ENCODE results near the gene CARS1. TPM values are rescaled to one million over a fixed set of nuclear protein-coding genes. Genes with fewer than 3 reads are reported as not detected.

Gene CARS1
- total RNA-seq, 1 experiment from 2014 or later, result 57.2 TPM

DNA sequence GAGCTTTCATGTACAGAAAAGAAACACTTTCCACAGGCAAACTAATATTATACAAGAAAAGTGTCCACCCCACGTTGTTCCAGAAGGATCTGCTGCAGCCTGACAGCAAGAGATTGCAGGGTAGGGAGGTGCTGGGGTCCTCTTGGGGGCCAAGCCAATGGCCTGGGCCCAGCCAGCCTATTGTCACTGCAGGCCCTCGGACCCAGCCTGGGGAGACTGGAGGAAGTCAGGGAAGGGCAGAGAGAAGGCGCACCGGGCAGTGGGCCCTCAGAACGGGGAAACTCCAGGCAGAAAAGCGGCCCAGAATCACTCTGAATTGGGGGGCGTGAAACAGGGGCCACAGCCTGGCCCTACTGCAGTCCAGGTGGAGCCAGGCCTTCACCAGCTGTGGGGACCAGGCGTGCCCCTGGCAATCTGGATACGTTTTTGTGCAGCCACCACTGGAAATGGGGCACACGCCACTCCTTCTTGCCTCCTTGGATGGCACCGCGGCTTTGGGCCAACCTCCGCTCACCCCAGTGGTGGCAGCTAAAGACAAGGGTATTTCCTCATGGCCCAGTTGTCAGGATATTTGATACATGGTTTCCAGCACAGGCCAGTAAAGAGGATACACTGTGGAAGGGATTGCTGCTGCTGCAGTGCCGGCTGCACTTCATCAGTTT, 61.2 kb downstream of the CARS1 start:
- H3K36me3 ChIP-seq, result peaks cover 7% of the 10 kb centered on the region
- no peak for DNase-seq
- H3K27me3 ChIP-seq, result no peaks in the 10 kb centered on the region
- H3K4me3 ChIP-seq, result no peak overlapping the region
- H3K9me3 ChIP-seq, result no peaks in the 10 kb centered on the region

DNA sequence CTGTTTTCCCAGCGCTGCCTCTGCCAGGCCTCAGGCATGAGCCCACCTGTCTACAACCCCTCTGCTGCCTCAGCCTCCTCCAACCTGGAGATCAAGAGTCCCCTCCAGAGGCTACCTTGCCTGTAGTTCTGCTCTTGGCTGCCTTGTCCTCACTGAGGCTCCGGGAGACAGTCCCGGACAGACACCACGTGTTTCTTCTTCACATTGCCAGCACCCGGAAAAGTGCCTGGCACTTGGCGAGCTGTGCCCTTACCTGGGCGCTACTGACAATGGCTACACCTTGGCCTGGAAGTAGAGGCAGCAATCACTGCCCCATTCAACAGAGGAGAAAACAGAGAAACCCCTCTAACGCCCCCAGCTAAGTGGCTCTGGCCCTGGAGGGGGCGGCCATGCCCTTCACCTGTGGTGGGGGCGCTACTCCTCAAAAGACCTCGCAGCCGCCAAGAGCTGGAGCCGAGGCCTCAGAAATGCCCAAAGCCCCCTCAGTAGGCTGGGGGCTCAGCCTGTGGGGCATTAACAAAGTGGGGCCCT, 62.1 kb downstream of the CARS1 start:
- no peaks in the 10 kb centered on the region for H3K9me3 ChIP-seq
- H3K36me3 ChIP-seq, result peaks cover 7% of the 10 kb centered on the region

DNA sequence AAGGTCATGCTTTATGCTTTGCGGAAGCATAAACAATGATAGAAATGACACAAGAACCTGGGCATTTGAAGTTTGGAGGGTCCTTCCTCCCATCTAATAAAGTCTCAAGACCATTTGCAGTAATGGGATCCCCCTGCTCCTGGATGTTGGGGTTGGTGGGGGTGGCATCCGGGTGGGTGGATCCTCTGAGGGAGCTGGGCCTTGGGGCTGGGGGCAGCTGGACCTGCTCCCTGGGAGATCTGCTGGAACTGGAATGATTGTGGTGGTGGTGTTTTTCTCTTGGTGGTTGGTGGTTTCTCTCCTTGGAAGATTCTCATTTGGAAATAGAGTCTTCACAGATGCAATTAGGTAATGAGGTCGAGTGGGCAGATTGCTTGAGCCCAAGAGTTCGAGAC, 62.9 kb downstream of the CARS1 start:
- no peak overlapping the region for H3K4me3 ChIP-seq
- no peaks in the 10 kb centered on the region for H3K27me3 ChIP-seq
- no peaks in the 10 kb centered on the region for H3K9me3 ChIP-seq
- peaks cover 4% of the 10 kb centered on the region for H3K36me3 ChIP-seq
- DNase-seq, result no peak

More for the DNA sequence above, 62.1 kb downstream of the CARS1 start:
- no peak for DNase-seq
- H3K4me3 ChIP-seq, result no peak overlapping the region
- no peaks in the 10 kb centered on the region for H3K27me3 ChIP-seq

DNA sequence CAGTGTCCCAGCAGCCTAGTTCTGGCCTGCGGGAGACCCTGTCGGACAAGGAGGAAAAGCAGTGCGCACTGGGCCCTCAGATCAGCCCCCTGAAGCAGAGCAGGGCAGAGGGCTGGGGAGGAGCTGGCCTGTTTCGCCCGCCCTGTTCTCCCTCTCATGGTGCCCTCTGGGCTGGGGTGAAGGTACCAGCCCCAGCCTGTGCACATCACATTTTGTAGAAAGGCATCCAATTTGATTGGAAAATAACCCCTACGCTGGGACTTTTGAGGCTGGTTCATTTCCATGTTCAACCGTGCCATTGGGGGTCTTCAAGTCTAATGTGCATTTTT, 64.3 kb downstream of the CARS1 start:
- Histone ChIP-seq H3K27me3 (no peaks in the 10 kb centered on the region), H3K9me3 (no peaks in the 10 kb centered on the region), H3K36me3 (peaks cover 12% of the 10 kb centered on the region), H3K4me3 (peak overlapping the region; percentile 76)
- DNase-seq, result no peak

DNA sequence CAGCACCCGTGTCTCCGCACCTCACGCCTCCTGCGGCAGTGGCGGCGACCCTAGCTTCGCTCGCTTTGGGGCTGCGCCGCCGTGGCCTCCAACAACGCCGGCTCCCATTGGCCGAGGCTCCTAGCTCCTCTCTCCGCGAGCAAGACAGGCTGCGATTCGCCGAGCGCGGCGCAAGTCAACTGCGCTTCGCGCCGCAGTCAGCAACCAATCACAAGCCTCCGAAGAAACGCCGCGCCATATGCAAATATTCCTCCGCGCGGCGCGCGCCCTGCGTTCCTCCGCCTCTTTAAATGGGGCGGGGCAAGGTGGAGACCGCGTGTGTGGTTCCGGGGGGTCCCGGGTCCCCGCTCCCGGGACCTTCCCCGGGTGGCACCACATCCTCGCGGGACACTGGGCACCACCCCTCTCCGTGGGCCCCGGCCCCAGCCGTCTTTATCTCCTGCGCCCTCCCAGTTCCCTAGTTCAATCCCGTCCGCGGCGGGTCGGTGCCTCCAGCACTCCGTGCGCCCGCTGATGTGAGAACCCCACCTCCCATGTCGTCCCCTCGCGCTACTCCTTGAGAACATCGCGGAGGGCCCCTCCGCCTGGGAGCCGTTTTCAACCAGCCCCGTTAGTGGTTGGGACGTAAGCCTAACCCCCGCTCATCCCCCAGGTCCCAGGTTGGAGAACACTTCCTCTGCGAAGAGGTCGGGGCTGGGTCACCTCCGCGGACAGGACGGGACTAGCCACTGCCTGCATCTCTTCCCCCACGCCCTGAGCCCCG, 64.8 kb downstream of the CARS1 start, which contains the start of gene NAP1L4:
TSS of gene NAP1L4 (minus strand) at position 96 of the 763 bp plus-strand sequence. CDS start 13,109 bp downstream, outside the sequence.
- DNase-seq, result peak; percentile 92
- no peaks in the 10 kb centered on the region for H3K27me3 ChIP-seq
- peaks cover 13% of the 10 kb centered on the region for H3K36me3 ChIP-seq
- peak within 1 kb of the TSS; percentile 76 for H3K4me3 ChIP-seq
- H3K9me3 ChIP-seq, result no peaks in the 10 kb centered on the region

DNA sequence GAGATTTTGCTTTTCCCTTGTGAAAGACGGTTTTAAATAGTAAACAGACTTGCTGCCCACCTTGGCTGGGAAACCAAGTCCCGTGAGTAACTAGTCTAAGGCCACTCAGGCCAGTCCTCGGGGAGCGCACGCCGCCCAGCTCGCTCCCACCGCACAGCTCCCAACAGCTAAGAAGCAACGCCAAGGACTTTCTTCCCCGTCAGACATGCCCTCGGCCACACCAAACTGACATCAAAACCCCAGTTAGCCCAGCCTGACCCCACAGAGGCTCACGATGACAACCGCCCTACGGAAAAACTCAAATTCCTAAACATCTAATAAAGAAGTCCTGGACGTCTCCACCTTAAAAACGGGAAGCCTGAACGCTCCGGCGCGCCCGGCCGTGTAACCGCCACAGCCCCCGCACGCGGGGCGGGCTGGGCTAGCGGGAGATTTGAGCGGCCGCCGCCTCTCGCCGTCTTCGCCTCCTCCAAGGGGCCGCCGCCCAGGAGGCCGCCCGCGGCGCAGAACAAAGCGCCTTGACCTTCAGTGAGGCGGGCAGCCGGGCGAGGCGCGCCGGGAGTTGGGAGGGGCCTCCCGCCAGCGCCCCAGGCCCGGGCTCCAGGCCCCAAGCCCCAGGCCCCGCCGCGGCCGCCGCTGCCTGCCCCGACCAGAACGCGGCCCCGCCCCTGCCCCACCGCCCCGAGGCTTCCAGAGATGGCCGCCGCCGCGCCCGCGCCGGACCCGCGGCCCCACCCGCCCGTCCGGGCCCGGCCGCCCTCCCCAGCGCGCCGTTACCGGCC, 65.6 kb downstream of the CARS1 start:
- no peaks in the 10 kb centered on the region for H3K27me3 ChIP-seq
- DNase-seq, result no peak
- peak overlapping the region; percentile 76 for H3K4me3 ChIP-seq
- H3K9me3 ChIP-seq, result no peaks in the 10 kb centered on the region
- H3K36me3 ChIP-seq, result peaks cover 13% of the 10 kb centered on the region

DNA sequence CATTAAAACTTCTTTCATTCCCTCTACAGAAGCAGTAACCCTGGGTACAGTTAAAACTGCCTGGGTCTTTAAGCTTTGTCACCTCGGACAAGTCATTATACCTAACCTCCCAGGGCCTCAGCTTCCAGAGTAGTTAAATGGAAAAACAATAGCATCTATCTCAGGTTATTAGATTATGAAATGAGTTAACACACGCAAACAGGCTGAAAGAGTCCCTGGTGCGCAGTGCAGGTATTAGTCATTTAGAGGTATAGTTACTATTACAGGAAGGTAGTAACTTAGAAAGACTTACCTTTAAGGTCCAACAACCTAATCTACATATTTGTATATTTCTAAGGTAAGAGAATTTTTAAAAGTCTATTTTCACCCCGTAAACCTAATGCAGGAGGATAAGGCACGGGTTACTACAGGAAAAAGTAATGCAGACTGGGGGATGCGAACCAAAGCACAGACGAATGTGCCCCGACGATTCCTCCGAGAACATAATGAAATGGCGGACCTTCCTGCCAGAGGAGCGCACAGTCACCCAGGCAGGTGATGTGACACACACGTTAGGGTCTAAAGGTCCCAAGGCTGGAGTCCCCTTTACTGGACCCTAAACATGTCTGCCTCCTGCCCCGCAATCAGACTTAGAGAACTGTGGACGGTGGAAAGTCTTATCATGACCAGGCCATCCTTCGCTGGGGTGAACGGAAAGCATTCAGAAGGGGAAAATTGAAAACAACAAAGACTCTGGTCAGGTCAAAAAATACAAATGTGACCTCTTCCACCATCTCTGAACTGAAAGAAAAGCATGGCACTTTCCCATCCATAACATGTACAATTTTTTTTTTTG, 66.4 kb downstream of the CARS1 start:
- no peaks in the 10 kb centered on the region for H3K27me3 ChIP-seq
- DNase-seq, result no peak

DNA sequence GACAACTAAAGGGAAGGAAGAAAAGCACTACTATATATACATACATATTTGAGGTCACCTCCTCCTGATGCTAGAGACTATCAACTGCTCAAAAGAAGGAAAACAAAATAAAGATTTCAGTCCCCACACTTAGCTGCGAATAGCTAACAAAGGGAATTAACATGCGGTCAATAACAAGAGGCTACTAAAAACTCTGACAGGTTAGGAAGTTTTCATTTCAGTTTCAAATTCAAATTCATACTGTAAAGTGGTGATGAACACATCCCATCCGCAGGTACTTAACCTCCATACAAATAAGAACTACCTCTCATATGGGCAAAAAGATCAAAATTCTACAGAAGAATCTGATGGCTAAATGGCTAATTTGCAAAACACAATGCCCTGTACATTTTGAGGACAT, 67.7 kb downstream of the CARS1 start:
- peaks cover 16% of the 10 kb centered on the region for H3K36me3 ChIP-seq
- H3K27me3 ChIP-seq, result no peaks in the 10 kb centered on the region
- H3K4me3 ChIP-seq, result peak overlapping the region; percentile 76
- DNase-seq, result no peak
- no peaks in the 10 kb centered on the region for H3K9me3 ChIP-seq

More for the DNA sequence above, 66.4 kb downstream of the CARS1 start:
- Histone ChIP-seq H3K36me3 (peaks cover 13% of the 10 kb centered on the region), H3K4me3 (peak overlapping the region; percentile 76), H3K9me3 (no peaks in the 10 kb centered on the region)

DNA sequence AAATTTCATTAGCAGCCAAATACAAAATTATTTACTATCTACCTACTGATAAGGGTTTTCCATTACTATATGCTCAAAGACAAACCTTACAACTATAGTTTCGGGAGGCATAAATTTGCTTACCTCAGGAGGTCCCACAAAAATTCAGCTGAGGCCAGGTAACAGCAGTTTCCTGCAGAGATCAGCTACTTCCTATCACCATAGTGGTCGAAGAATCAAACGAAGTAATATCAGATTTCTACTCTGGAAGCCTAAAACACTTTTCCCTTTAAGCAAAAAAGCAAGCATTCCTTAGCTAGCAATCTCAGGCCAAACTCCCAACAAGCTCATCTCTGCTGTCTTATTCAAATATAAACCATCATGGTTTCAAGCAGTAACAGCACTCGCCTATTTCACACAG, 68.2 kb downstream of the CARS1 start:
- Histone ChIP-seq H3K9me3 (no peaks in the 10 kb centered on the region), H3K4me3 (peak overlapping the region; percentile 76), H3K36me3 (peaks cover 16% of the 10 kb centered on the region), H3K27me3 (no peaks in the 10 kb centered on the region)
- DNase-seq, result no peak

DNA sequence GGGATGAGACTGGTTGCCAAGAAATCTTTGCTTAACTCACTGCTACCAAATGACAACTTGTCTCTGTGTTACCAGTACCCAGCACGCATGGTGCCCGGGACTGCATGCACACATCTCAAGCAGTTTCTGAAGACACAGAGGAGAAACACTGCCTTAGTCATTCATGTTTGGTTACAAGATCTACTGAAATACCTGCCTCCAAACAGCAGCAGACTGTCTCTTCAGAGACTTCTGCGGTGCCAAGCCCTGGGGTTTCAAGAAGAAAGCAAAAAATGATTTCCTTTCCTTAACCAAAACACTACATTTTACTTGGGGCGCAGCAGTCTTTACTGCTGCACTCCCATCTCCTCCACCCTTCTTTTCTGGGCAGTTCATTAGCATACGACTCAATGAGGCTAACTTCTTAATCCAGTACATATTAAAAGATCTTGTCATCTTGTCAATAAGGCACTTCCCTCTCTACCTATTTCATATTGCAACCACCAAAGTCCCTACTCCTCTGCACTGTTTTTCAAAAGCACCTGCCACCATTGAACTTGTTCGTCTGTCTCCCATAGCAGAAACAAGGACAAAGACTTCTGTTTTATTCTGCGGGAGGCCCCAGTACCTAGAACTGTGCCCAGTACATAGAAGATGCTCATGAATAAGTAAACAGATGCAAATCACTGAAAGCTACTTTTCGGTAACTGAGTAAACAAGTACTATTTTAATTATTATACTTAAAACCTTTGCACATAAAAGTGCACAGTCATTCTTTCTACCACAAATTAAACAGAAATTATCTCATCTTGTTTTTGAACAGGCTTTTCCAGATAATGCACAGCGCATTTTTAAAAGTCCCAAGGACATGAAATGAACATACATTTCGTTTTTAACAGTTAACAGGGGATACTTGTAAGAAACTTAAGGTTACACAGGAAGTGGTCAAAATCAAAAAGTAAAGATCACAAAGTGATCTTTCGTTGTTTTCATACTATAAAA, 69.1 kb downstream of the CARS1 start:
- H3K36me3 ChIP-seq, result peaks cover 16% of the 10 kb centered on the region
- no peak overlapping the region for H3K4me3 ChIP-seq
- no peaks in the 10 kb centered on the region for H3K9me3 ChIP-seq
- H3K27me3 ChIP-seq, result no peaks in the 10 kb centered on the region
- no peak for DNase-seq

DNA sequence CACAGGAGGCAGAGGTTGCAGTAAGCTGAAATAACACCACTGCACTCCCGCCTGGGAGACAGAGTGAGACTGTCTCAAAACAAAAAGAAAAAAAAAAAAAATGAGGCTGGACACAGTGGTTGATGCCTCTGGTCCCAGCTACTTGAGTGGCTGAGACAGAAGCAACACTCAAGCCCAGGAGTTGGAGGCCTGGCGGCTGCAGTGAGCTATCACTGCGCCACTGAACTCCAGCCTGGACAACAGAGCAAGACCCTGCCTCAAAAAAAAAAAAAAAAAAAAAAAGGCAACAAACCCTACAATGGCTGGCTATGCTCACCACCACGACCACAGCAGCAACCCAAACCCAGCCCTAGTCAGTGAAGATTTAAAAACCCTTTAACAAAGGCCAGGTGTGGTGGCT, 73.3 kb downstream of the CARS1 start:
- Histone ChIP-seq H3K36me3 (peaks cover 14% of the 10 kb centered on the region), H3K9me3 (no peaks in the 10 kb centered on the region), H3K4me3 (no peak overlapping the region), H3K27me3 (no peaks in the 10 kb centered on the region)
- DNase-seq, result no peak

DNA sequence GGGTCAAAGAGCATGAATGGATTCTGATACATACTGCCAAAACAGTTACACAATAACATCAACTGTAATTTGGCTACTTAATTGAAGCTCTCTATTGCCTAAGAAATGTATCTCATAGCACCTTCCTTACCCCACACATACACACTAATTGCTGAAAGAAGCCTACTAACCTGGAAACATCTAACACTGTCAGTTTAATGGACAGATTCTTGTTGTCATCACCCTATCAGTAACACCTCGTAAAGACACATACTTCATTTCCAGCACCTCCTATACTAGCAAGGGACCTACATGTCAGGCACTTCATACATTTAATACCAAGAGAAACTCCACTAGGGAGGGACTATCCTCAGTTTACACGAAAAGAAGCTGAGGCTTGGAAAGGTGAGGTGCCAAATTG, 75.0 kb downstream of the CARS1 start:
- no peaks in the 10 kb centered on the region for H3K27me3 ChIP-seq
- H3K9me3 ChIP-seq, result no peaks in the 10 kb centered on the region
- no peak for DNase-seq
- peaks cover 17% of the 10 kb centered on the region for H3K36me3 ChIP-seq
- no peak overlapping the region for H3K4me3 ChIP-seq

DNA sequence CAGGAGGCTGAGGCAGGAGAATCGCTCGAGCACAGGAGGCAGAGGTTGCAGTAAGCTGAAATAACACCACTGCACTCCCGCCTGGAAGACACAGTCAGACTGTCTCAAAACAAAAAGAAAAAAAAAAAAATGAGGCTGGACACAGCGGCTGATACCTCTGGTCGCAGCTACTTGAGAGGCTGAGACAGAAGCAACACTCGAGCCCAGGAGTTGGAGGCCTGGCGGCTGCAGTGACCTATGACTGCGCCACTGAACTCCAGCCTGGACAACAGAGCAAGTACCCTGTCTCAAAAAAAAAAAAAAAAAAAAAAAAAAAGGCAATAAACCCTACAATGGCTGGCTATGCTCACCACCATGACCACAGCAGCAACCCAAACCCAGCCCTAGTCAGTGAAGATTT, 76.1 kb downstream of the CARS1 start:
- H3K4me3 ChIP-seq, result no peak overlapping the region
- H3K36me3 ChIP-seq, result peaks cover 20% of the 10 kb centered on the region
- no peaks in the 10 kb centered on the region for H3K27me3 ChIP-seq
- H3K9me3 ChIP-seq, result no peaks in the 10 kb centered on the region
- no peak for DNase-seq

DNA sequence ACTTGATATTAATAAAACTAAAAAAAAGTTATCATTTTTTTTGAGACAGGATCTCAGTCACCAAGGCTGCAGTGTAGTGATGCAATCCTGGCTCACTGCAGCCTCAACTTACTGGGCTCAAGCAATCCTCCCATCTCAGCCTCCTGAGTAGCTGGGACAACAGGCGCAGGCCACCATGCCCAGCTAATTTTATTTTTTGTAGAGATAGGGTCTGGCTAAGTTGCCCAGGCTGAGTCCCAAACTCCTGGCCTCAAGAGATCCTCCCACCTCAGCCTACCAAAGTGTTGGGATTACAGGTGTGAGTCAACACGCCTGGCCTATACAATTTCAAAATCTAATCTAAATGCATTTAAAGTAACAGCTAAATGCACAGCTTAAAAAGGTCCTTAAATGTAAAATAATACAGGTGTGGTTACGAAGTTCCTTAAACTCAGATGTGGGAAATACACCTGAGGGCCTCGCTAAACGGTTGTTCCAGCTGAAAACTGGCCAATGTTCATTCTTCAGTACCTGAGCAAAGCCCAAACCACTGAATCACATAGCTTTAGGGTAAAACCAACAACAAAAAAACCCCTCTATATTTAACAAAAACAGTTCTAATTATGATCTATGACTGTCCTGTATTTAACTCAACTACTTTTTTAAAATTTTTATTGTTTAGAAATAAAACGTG, 76.9 kb downstream of the CARS1 start:
- Histone ChIP-seq H3K27me3 (no peaks in the 10 kb centered on the region), H3K4me3 (no peak overlapping the region), H3K9me3 (no peaks in the 10 kb centered on the region), H3K36me3 (peaks cover 26% of the 10 kb centered on the region)
- no peak for DNase-seq

DNA sequence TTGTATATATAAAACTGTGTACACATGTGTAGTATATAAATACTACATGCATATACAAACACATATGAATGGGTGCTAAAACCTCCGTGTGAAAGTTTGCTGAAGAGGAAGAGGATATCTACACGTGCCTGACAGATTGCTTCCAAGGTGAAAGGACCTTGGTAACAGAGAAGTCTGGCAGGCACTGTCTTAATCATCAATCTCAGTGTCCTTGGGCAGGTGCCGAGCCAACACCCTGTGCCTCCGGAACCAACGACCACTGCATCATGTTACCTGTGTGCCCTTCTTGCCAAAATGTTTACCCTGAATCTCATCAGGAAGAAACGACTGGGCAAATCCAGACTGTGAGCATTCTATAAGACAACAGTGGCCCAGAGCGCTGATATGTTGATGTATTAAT, 80.1 kb downstream of the CARS1 start:
- Histone ChIP-seq H3K27me3 (no peaks in the 10 kb centered on the region), H3K36me3 (peaks cover 28% of the 10 kb centered on the region), H3K4me3 (no peak overlapping the region), H3K9me3 (no peaks in the 10 kb centered on the region)
- no peak for DNase-seq
